Common myeloid progenitor, CD34-positive (primary cell): Measurements from ENCODE around the gene SIDT2.

Source experiments
- CTCF ChIA-PET: fragments of 350-600 bp; sonication (Branson Sonifier 250); formaldehyde crosslinking; loops from one replicate; lab custom pipeline; 2021; ENCODE audit warnings: antibody characterized with exemption; lab: Charles Lee
- POLR2A ChIA-PET: fragments of 350-600 bp; sonication (Branson Sonifier 250); formaldehyde crosslinking; loops from one replicate; lab custom pipeline; 2021; ENCODE audit warnings: antibody characterized with exemption; lab: Charles Lee
- DNase-seq, 3 donors: peaks; one replicate each; pipeline versions ENCODE4 v3.0.0 to v3.0.0-alpha.2; 2013
- H3K27ac ChIP-seq, 2 experiments: 1 replicate in 1 of 2; 2 replicates in 1 of 2; pipeline ENCODE4 v1.7.0; 2013; ENCODE audit warnings: inconsistent platforms in 2 of 2, low read length in 2 of 2, mild to moderate bottlenecking in 2 of 2, low read depth in 1 of 2, moderate library complexity in 1 of 2; ENCODE audit not compliant: severe bottlenecking in 2 of 2, insufficient read depth in 1 of 2, poor library complexity in 1 of 2
- H3K27me3 ChIP-seq, 5 experiments: replicated peaks in 2 of 5; 1 replicate in 3 of 5; 2 replicates in 2 of 5; pipeline versions ENCODE4 v1.6.1 to v1.7.0; 2013; ENCODE audit warnings: low read length in 4 of 5, mild to moderate bottlenecking in 2 of 5, moderate library complexity in 2 of 5, inconsistent platforms in 1 of 5; ENCODE audit not compliant: insufficient read depth in 5 of 5, control insufficient read depth in 4 of 5
- H3K36me3 ChIP-seq, 4 experiments: 1 replicate in 2 of 4; 2 replicates in 2 of 4; pipeline versions ENCODE4 v1.6.1 to v1.7.0; 2013; ENCODE audit warnings: low read length in 3 of 4, control low read depth in 1 of 4, mild to moderate bottlenecking in 1 of 4; ENCODE audit not compliant: control insufficient read depth in 4 of 4, insufficient read depth in 4 of 4
- H3K4me1 ChIP-seq, 4 experiments: 1 replicate in 3 of 4; 2 replicates in 1 of 4; pipeline versions ENCODE4 v1.6.1 to v1.7.1; 2013; ENCODE audit warnings: low read length in 3 of 4, mild to moderate bottlenecking in 3 of 4, control low read depth in 1 of 4, inconsistent platforms in 1 of 4, moderate library complexity in 1 of 4; ENCODE audit not compliant: control insufficient read depth in 4 of 4, insufficient read depth in 4 of 4; ENCODE audit errors: control extremely low read depth in 1 of 4
- H3K4me3 ChIP-seq, 7 experiments: 1 replicate in 4 of 7; 2 replicates in 3 of 7; pipeline versions ENCODE4 v1.5.1 to v1.7.0; 2013; ENCODE audit warnings: mild to moderate bottlenecking in 7 of 7, low read length in 6 of 7, moderate library complexity in 6 of 7, inconsistent platforms in 2 of 7, low read depth in 2 of 7, control low read depth in 1 of 7; ENCODE audit not compliant: insufficient read depth in 4 of 7, control insufficient read depth in 1 of 7; ENCODE audit errors: extremely low read depth in 1 of 7
- H3K9me3 ChIP-seq, 5 experiments: 1 replicate in 4 of 5; 2 replicates in 1 of 5; pipeline versions ENCODE4 v1.6.1 to v1.7.1; 2013; ENCODE audit warnings: low read length in 4 of 5, mild to moderate bottlenecking in 2 of 5, inconsistent platforms in 1 of 5, low read depth in 1 of 5, moderate library complexity in 1 of 5; ENCODE audit not compliant: control insufficient read depth in 4 of 5, insufficient read depth in 2 of 5; ENCODE audit errors: control extremely low read depth in 1 of 5
- WGBS: methylation state at CpG from one replicate; pipeline ENCODE4 v1.1.5; 2013; ENCODE audit not compliant: insufficient coverage; 5-methylcytosine and 5-hydroxymethylcytosine counted together

The SIDT2 gene

DNA sequence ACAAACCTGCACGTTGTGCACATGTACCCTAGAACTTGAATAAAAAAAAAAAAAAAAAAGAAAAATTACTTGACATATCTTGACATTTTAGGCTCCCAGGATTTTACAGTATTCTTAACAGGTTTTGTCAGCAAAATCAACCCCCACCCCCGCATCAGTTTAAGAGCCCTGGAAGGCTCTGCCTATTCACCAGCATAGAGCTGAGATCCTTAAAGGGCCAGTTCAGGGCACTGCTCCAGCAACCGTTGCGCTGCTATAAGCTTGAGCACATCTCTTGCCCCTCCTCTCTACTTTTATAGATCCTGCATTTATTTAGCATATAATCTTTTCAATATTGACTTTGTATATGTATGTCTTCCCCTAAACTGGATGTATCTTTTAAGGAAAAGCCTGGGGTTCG, 35.2 kb upstream of the SIDT2 start:
- H3K4me1 ChIP-seq = peaks cover 12 to 21% (median 17%) of the 10 kb centered on the region in 4 experiments
- peak overlapping the region in 6 of 7 experiments; percentile 88 to 99 (median 97) for H3K4me3 ChIP-seq
- H3K36me3 ChIP-seq = peaks cover 0 to 17% (median 10%) of the 10 kb centered on the region in 4 experiments
- POLR2A ChIA-PET = interaction anchor here (2.6 kb wide), 1 partner anchor 35 kb away, joined by 17 read pairs; the partner anchor contains the start of gene SIDT2
- WGBS = 0% methylated on average over 3 of the region's 5 CpGs
- H3K27me3 ChIP-seq = no peaks in the 10 kb centered on the region
- CTCF ChIA-PET = interaction anchor here (1.1 to 2.2 kb wide), 7 partner anchors 35 to 357 kb away, joined by 3 to 11 read pairs (median 3); partner anchors contain the start of gene SIDT2
- DNase-seq = peak; percentile 33 to 70 (median 63)
- no peaks in the 10 kb centered on the region for H3K9me3 ChIP-seq
- peak overlapping the region; percentile 88 to 91 for H3K27ac ChIP-seq

DNA sequence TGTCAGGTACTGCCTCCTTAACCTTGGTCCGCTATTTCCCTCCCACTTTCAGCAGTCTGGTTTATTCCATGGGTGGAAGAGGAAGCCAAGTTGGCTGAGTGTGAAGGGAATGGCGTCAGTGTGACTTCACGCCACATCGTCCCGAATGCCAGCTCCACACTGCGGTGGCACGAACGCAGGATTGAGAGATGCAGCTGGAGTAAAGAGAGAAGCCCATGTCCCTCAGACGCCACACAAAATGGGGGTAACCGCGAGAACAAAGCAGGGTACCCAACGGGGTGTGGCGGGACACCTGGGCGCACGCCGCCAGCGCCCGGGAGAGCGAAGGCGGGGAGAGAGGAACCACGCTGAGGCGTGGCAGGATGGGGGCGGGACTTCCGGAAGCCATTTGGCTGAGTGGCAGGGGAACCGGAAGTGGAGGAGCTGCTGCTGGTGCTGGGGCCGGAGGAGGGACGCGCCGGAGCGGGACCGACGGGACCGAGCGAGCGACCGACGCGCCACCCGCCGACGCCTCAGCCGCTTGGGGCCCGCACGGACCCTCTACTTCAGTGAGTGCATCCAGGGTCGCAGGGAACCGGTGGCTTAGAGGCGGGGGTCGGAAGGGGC, 34.6 kb upstream of the SIDT2 start, which contains the start of gene PAFAH1B2:
PAFAH1B2 (plus strand) TSS at position 417 of the 606 bp plus-strand sequence. CDS start 8,161 bp downstream, outside the sequence.
- under 1% methylated on average over 36 of the region's 48 CpGs for WGBS
- Histone ChIP-seq H3K9me3 (no peaks in the 10 kb centered on the region), H3K36me3 (peaks cover 0 to 23% (median 11%) of the 10 kb centered on the region in 4 experiments), H3K27ac (peak within 1 kb of the TSS; percentile 88 to 91), H3K4me1 (peaks cover 12 to 21% (median 17%) of the 10 kb centered on the region in 4 experiments), H3K4me3 (peak within 1 kb of the TSS; percentile 65 to 99 (median 96)), H3K27me3 (no peaks in the 10 kb centered on the region)
- ChIA-PET POLR2A (interaction anchor here (0.6 to 2.6 kb wide), 3 partner anchors 21 to 35 kb away, joined by 3 to 17 read pairs (median 4); partner anchors contain the start of gene SIDT2), CTCF (interaction anchor here (1.1 to 2.2 kb wide), 10 partner anchors 23 to 358 kb away, joined by 3 to 11 read pairs (median 3); partner anchors contain the start of gene SIDT2)
- DNase-seq = peak; percentile 93 to 96 (median 96)

DNA sequence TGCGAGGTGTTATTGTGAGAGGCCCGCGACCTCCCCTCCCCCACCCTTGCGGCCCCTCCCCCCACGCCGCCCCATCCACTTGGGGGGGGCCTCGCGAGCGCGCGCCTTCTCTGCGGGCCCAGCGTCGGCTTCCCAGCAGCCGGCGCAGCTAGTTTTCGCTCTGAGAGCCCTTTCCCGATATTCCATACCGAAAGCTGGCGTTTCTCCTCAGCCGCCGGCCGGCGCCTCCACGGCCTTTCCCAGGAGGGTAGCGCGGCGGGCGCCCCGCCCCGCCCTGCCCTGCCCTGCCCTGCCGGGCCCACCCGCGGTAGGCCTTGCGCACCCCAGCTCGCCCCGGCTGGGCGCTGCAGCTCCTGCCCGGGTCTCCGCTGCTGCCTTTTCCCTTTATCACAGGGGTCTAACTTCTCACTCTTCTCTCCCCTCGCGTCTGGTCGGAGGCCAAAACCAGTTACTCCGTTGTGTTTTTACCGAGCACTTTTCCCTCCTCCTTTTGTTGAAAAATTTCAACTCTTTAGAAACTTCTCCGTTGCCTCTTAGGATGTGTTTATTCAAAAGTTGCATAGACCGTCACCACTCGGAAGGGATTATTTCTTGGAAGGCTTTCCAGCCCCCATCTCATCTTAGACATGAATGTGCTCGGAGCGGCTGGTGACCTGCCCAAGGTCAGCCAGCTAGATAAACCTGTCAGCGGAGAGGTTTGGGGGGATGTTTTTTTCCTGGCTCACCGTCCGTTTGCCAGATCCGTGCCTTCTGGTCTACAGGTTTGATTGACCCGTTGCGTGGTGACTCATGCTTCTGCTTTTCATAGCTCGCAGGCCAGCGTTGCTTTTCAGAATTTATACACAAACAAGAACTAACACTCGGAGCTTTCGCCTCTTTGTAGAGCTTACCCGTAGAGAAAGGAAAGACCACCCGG, 33.8 kb upstream of the SIDT2 start:
- no peaks in the 10 kb centered on the region for H3K27me3 ChIP-seq
- H3K36me3 ChIP-seq = peaks cover 0 to 24% (median 11%) of the 10 kb centered on the region in 4 experiments
- 0% methylated on average over 39 of the region's 62 CpGs for WGBS
- ChIA-PET CTCF (interaction anchor here (0.6 to 3.2 kb wide), 17 partner anchors 10 to 358 kb away, joined by 3 to 19 read pairs (median 3); partner anchors contain the start of gene SIDT2), POLR2A (interaction anchor here (0.6 to 2.6 kb wide), 3 partner anchors 20 to 34 kb away, joined by 3 to 17 read pairs (median 4); partner anchors contain the start of gene SIDT2)
- H3K4me1 ChIP-seq = peaks cover 12 to 21% (median 17%) of the 10 kb centered on the region in 4 experiments
- peak overlapping the region; percentile 88 to 91 for H3K27ac ChIP-seq
- H3K9me3 ChIP-seq = no peaks in the 10 kb centered on the region
- DNase-seq = peak; percentile 70 to 88 (median 85)
- peak overlapping the region; percentile 65 to 99 (median 96) for H3K4me3 ChIP-seq

DNA sequence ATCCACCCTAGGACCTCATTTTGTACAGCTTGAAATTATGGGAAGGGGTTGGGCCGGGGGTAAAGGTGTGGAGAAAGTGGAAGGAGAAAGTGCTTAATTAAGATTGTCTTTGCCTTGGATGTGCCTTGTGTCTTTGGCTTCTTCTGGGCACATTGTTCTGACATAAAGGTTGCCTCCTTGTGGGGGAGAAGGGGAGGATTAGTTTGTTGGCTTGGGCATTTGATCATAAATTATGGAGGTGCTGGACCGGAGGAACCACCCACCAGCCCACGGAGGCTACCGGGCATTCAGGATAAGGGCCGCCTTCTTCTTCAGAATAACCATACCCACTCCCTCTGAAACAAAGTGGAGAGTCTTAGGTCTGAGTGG, 33.2 kb upstream of the SIDT2 start:
- DNase-seq = peak; percentile 71 to 78 (median 74)
- Histone ChIP-seq H3K9me3 (no peaks in the 10 kb centered on the region), H3K4me3 (peak overlapping the region; percentile 65 to 99 (median 96)), H3K27me3 (no peaks in the 10 kb centered on the region), H3K36me3 (peaks cover 0 to 29% (median 12%) of the 10 kb centered on the region in 4 experiments), H3K27ac (peak overlapping the region; percentile 88 to 91), H3K4me1 (peaks cover 12 to 21% (median 17%) of the 10 kb centered on the region in 4 experiments)
- WGBS = no CpG with 5 or more reads among the region's 5 CpGs
- ChIA-PET POLR2A (interaction anchor here (2.6 kb wide), 1 partner anchor 33 kb away, joined by 17 read pairs; the partner anchor contains the start of gene SIDT2), CTCF (interaction anchor here (0.6 to 3.2 kb wide), 13 partner anchors 9 to 871 kb away, joined by 3 to 19 read pairs (median 3); no protein-coding TSS in a partner anchor)

DNA sequence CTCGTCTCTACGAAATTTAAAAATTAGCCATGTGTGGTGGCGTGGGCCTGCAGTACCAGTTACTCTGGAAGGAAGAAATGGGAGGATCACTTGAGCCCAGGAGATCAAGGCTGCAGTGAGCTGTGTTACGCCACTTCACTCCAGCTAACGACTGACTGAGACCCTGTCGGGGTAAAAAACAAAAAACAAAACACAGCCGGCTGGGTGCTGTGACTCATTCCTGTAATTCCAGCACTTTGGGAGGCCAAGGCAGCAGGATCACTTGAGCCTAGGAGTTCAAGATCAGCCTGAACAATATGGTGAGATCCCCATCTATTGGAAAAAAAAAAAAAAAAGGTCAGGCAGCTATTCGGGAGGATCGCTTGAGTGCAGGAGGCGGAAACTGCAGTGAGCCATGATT, 32.0 kb upstream of the SIDT2 start:
- peak overlapping the region in 2 of 7 experiments; percentile 88 to 99 for H3K4me3 ChIP-seq
- peaks cover 12 to 21% (median 17%) of the 10 kb centered on the region in 4 experiments for H3K4me1 ChIP-seq
- peaks cover 0 to 30% (median 13%) of the 10 kb centered on the region in 4 experiments for H3K36me3 ChIP-seq
- ChIA-PET CTCF (interaction anchor here (0.7 to 3.2 kb wide), 5 partner anchors 10 to 41 kb away, joined by 4 to 19 read pairs (median 5); no protein-coding TSS in a partner anchor), POLR2A (no interaction called here)
- DNase-seq = no peak
- 98% methylated on average over 7 of the region's 10 CpGs for WGBS
- peak overlapping the region in 1 of 2 experiments; percentile 91 for H3K27ac ChIP-seq
- no peaks in the 10 kb centered on the region for H3K9me3 ChIP-seq
- H3K27me3 ChIP-seq = no peaks in the 10 kb centered on the region

DNA sequence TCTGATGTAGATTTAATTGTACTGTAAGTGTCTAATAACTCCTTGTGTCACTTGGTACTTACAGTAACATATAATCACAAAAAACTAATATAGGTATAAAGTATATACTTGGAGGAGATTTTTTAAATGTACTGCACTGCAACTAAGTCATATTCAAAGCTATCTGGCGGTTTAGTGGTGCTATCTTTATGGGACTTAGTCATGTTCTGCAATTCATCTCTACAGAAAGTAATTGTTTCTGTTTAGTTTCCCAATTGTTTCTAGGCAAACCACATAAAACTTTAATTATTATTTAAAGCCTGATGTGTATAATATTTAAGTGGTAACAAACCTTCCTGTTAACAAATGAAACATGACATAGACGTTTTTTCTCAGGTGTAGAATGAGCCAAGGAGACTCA, 26.5 kb upstream of the SIDT2 start:
- no peak for DNase-seq
- ChIA-PET POLR2A (no interaction called here), CTCF (interaction anchor here (1.0 to 1.4 kb wide), 2 partner anchors 27 to 29 kb away, joined by 3 read pairs; partner anchors contain the start of gene SIDT2)
- Histone ChIP-seq H3K36me3 (peaks cover 3 to 64% (median 24%) of the 10 kb centered on the region in 4 experiments), H3K4me1 (peaks cover 0 to 5% (median under 1%) of the 10 kb centered on the region in 4 experiments), H3K27me3 (no peaks in the 10 kb centered on the region), H3K9me3 (no peaks in the 10 kb centered on the region), H3K27ac (no peak overlapping the region), H3K4me3 (no peak overlapping the region)
- 20% methylated on average over 1 of the region's 2 CpGs for WGBS
